Smooth muscle cell (in vitro differentiated cells): ENCODE results near the gene AOC3. TPM values are rescaled to one million over a fixed set of nuclear protein-coding genes. Genes with fewer than 3 reads are reported as not detected.

Experiments
- DNase-seq: peaks from one replicate; lab custom pipeline; 2025; ENCODE audit not compliant: unreplicated experiment; lab: John Stamatoyannopoulos, UW
- H2AFZ ChIP-seq: fragments of 200-600 bp; sonication (generic); 2 replicates; pipeline ENCODE4 v1.6.0; 2016; ENCODE audit warnings: antibody characterized with exemption, low read depth, mild to moderate bottlenecking
- H3F3A ChIP-seq: fragments of 200-600 bp; sonication (generic); 2 replicates; pipeline ENCODE4 v1.6.0; 2017; ENCODE audit warnings: antibody characterized with exemption, low read depth
- H3K27ac ChIP-seq: fragments of 200-600 bp; sonication (generic); 2 replicates; pipeline ENCODE4 v1.5.1; 2016; ENCODE audit warnings: low read depth, mild to moderate bottlenecking
- H3K27me3 ChIP-seq: fragments of 200-600 bp; sonication (generic); 2 replicates; pipeline ENCODE4 v1.6.1; 2016; ENCODE audit warnings: low read depth, mild to moderate bottlenecking
- H3K36me3 ChIP-seq: fragments of 200-600 bp; sonication (generic); 2 replicates; pipeline ENCODE4 v1.5.1; 2016; ENCODE audit warnings: low read depth
- H3K4me1 ChIP-seq: fragments of 200-600 bp; sonication (generic); 2 replicates; pipeline ENCODE4 v1.5.1; 2016; ENCODE audit warnings: low read depth
- H3K4me2 ChIP-seq: fragments of 200-600 bp; sonication (generic); 2 replicates; pipeline ENCODE4 v1.6.0; 2016; ENCODE audit warnings: mild to moderate bottlenecking
- H3K4me3 ChIP-seq: fragments of 200-600 bp; sonication (generic); 2 replicates; pipeline ENCODE4 v1.5.1; 2016; ENCODE audit warnings: mild to moderate bottlenecking
- H3K79me2 ChIP-seq: fragments of 200-600 bp; sonication (generic); 2 replicates; pipeline ENCODE4 v1.6.0; 2016; ENCODE audit warnings: low read depth, mild to moderate bottlenecking
- H3K9ac ChIP-seq: fragments of 200-600 bp; sonication (generic); 2 replicates; pipeline ENCODE4 v1.6.0; 2016; ENCODE audit warnings: low read depth
- H3K9me3 ChIP-seq: fragments of 200-600 bp; sonication (generic); replicated peaks from 2 replicates; pipeline ENCODE4 v1.5.1; 2016; ENCODE audit warnings: low read depth
- H4K20me1 ChIP-seq: fragments of 200-600 bp; sonication (generic); 2 replicates; pipeline ENCODE4 v1.6.0; 2016; ENCODE audit warnings: low read depth
- WGBS: methylation state at CpG from one replicate; pipeline ENCODE4 v1.1.7; 2016; ENCODE audit warnings: low lambda C conversion rate; 5-methylcytosine and 5-hydroxymethylcytosine counted together
- polyA plus RNA-seq: library from polyadenylated mRNA; unstranded; fragments of >200 nt; fragmentation: Nextera tagmentation; extraction: Ambion mirVana; gene quantifications from 2 replicates; pipeline ENCODE4 v1.2.1, GENCODE V29; 2016
- total RNA-seq: library from RNA; depleted of rRNA; stranded (reverse); fragments of >200 nt; gene quantifications from 2 replicates; pipeline ENCODE4 v1.2.3, GENCODE V29; 2014
- TF ChIP-seq, protein P1 (sequence below): fragments of 200-600 bp; sonication (generic); IDR thresholded peaks from 2 replicates; pipeline ENCODE4 v1.5.1; 2017; ENCODE audit warnings: borderline replicate concordance, mild to moderate bottlenecking, antibody characterized with exemption; ENCODE audit not compliant: insufficient read depth, poor library complexity, severe bottlenecking

Gene AOC3
- total and polyA plus RNA-seq, 2 experiments from 2014 or later: 0.65 to 0.90 TPM

DNA sequence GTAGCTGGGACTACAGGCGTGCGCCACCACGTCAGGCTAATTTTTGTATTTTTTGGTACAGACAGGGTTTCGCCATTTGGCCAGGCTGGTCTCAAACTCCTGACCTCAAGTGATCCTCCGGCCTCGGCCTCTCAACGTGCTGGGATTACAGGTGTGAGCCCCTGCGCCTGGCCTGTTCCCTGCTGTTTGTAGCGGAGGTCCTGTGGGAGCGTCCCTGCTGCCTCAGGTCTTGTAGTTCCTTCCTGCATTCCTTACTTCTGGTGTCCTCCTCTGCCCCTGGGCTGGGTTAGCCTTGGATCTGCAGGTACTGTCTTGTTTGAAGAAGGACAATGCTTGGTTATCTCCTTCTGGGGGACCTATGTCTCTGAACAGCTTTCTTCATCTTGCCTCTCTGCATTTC lies 26.0 kb downstream of the AOC3 start:
- Histone ChIP-seq H2AFZ (no peak overlapping the region), H3K4me1 (no peaks in the 10 kb centered on the region), H3K36me3 (no peaks in the 10 kb centered on the region), H3F3A (no peaks in the 10 kb centered on the region), H3K9me3 (no peaks in the 10 kb centered on the region), H4K20me1 (no peaks in the 10 kb centered on the region), H3K4me3 (no peak overlapping the region), H3K27me3 (peaks cover 26% of the 10 kb centered on the region), H3K4me2 (no peak overlapping the region), H3K9ac (no peak overlapping the region), H3K79me2 (no peaks in the 10 kb centered on the region), H3K27ac (no peak overlapping the region)
- TF ChIP-seq, protein P1, sequence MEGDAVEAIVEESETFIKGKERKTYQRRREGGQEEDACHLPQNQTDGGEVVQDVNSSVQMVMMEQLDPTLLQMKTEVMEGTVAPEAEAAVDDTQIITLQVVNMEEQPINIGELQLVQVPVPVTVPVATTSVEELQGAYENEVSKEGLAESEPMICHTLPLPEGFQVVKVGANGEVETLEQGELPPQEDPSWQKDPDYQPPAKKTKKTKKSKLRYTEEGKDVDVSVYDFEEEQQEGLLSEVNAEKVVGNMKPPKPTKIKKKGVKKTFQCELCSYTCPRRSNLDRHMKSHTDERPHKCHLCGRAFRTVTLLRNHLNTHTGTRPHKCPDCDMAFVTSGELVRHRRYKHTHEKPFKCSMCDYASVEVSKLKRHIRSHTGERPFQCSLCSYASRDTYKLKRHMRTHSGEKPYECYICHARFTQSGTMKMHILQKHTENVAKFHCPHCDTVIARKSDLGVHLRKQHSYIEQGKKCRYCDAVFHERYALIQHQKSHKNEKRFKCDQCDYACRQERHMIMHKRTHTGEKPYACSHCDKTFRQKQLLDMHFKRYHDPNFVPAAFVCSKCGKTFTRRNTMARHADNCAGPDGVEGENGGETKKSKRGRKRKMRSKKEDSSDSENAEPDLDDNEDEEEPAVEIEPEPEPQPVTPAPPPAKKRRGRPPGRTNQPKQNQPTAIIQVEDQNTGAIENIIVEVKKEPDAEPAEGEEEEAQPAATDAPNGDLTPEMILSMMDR: no peak
- WGBS: 93% methylated on average over 10 of the region's 10 CpGs
- DNase-seq: no peak

DNA sequence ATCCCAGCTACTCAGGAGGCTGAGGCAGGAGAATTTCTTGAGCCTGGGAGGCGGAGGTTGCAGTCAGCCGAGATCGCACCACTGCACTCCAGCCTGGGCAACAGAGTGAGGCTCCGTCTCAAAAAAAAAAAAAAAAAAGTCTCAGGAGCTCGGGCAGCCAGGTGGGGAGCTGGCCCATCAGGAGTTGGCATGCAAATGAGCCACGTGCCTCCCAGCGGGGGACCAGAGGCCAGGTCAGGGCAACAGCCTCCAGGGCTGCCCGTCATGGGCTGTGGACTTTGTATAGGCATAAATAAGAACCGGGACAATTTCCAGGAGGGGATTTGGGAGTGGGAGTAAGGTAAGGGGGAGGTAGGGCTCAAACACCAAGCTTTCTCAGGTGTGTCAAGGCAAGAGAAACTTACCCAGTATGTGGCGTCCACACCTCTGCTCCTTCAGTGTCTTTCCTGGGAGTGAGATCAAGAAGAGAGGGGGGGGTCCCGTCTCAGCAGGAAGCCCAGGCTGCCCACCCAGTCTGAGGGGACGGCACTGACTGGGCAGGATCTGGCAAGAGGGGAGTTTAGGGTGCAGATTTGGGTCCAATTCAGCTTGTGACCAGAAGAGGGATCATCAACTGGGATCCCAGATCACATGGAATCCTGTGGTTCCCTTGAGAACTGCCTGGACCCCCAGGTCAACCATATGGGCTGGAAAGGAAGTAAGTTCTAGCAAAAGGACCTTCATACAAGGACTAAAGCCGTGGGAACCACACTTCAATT lies 27.3 kb downstream of the AOC3 start:
- H3K4me1 ChIP-seq: no peaks in the 10 kb centered on the region
- 38% methylated on average over 13 of the region's 13 CpGs for WGBS
- no peak overlapping the region for H3K27ac ChIP-seq
- DNase-seq: no peak
- no peaks in the 10 kb centered on the region for H3F3A ChIP-seq
- H3K36me3 ChIP-seq: no peaks in the 10 kb centered on the region
- H2AFZ ChIP-seq: no peak overlapping the region
- no peaks in the 10 kb centered on the region for H4K20me1 ChIP-seq
- H3K4me2 ChIP-seq: no peak overlapping the region
- H3K9me3 ChIP-seq: no peaks in the 10 kb centered on the region
- H3K4me3 ChIP-seq: no peak overlapping the region
- TF ChIP-seq, protein P1: peak; percentile 2
- peaks cover 26% of the 10 kb centered on the region for H3K27me3 ChIP-seq
- H3K79me2 ChIP-seq: no peaks in the 10 kb centered on the region
- H3K9ac ChIP-seq: no peak overlapping the region

DNA sequence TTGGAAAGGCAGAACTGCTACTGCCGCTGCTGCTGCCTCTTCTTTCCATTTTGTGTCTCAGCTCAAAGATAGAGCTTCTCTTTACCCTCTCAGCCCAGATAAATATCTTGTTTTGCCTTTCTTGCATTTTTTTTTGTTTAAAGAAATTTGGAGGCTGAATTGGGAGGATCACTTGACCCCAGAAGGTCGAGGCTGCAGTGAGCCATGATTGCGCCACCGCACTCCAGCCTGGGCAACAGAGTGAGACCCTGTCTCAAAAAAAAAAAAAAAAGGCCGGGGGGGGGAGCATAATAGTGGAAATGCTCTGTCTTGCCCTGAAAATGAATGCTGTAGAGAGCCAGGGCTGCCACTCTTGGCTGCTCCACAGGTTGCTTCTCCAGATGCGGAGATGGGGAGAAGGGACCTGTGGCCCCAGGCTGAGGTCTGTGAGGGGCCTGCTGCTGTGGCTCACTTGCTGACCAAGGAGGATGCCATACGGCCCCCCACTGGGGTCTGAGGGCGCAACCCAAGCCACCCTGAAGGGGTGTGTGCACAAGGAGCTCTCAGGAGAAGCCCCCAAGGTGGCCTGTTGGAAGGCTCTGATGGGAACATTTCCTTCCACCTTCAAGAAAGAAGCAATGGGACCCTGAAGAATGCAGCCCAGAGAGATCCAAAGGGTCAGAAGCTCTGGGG lies 28.1 kb downstream of the AOC3 start:
- Histone ChIP-seq H3K27ac (peak overlapping the region; percentile 58), H3K4me1 (no peaks in the 10 kb centered on the region), H3F3A (no peaks in the 10 kb centered on the region), H3K79me2 (no peaks in the 10 kb centered on the region), H3K9ac (peak overlapping the region; percentile 49), H3K36me3 (no peaks in the 10 kb centered on the region), H3K4me3 (no peak overlapping the region), H3K4me2 (peak overlapping the region; percentile 41), H3K9me3 (no peaks in the 10 kb centered on the region), H2AFZ (no peak overlapping the region), H4K20me1 (no peaks in the 10 kb centered on the region), H3K27me3 (peaks cover 26% of the 10 kb centered on the region)
- 93% methylated on average over 8 of the region's 8 CpGs for WGBS
- TF ChIP-seq, protein P1: no peak
- no peak for DNase-seq
